K562 (cell line): Measurements from ENCODE around the gene EMC6.

Source experiments
- EGR1 ChIP-seq: fragments of 450-650 bp; conservative IDR thresholded peaks from 2 replicates; pipeline ENCODE4 v1.6.1; 2017; ENCODE audit warnings: mild to moderate bottlenecking
- EZH2 ChIP-seq: IDR thresholded peaks from 2 replicates; pipeline ENCODE4 v1.6.1; 2012; ENCODE audit warnings: low read depth, mild to moderate bottlenecking, inconsistent platforms, low read length, borderline replicate concordance
- MAX ChIP-seq: sonication (generic); formaldehyde crosslinking; IDR thresholded peaks from 2 replicates; pipeline ENCODE4 v1.9.0; 2022; ENCODE audit warnings: mild to moderate bottlenecking, missing genetic modification reagents
- POLR2AphosphoS5 ChIP-seq: IDR thresholded peaks from 2 replicates; pipeline ENCODE4 v1.6.1; 2011; ENCODE audit warnings: mild to moderate bottlenecking, low read depth, low read length, moderate library complexity; ENCODE audit not compliant: control insufficient read depth, insufficient read depth
- PRPF4 ChIP-seq: fragments of 200-400 bp; formaldehyde crosslinking; IDR thresholded peaks from one replicate; pipeline ENCODE4 v1.6.1; 2017; ENCODE audit warnings: low read length, low read depth, mild to moderate bottlenecking; ENCODE audit not compliant: insufficient read depth, poor library complexity, severe bottlenecking
- RBBP5 ChIP-seq: fragments of 200-600 bp; sonication (generic); IDR thresholded peaks from 2 replicates; pipeline ENCODE4 v1.6.1; 2012; ENCODE audit warnings: borderline replicate concordance, mild to moderate bottlenecking, low read length, control low read depth, inconsistent platforms; ENCODE audit not compliant: insufficient read depth, poor library complexity, severe bottlenecking
- SIN3A ChIP-seq, 2 experiments: fragments of 150-350 bp in 1 of 2; IDR thresholded peaks; 2 replicates each; pipeline ENCODE4 v1.6.1; 2011 to 2016; ENCODE audit warnings: borderline replicate concordance in 2 of 2, low read depth in 2 of 2, low read length in 2 of 2, mild to moderate bottlenecking in 2 of 2, moderate library complexity in 2 of 2; ENCODE audit not compliant: control insufficient read depth in 1 of 2
- STAT5A ChIP-seq: IDR thresholded peaks from 2 replicates; pipeline ENCODE4 v1.6.1; 2012; ENCODE audit warnings: low read length, inconsistent platforms, borderline replicate concordance
- TF ChIP-seq, protein P1 (sequence below), 2 experiments: fragments of 450-650 bp; formaldehyde crosslinking in 1 of 2; IDR thresholded peaks; 2 replicates each; pipeline versions ENCODE4 v1.4.0 to v1.6.1; 2014 to 2020; ENCODE audit warnings: mild to moderate bottlenecking in 2 of 2, borderline replicate concordance in 1 of 2, low read depth in 1 of 2

GRCh38 chr17:3657874-3658783 lies 10.5 kb upstream of the EMC6 start:
- TF ChIP-seq POLR2AphosphoS5 (no peak), RBBP5 (no peak), PRPF4 (no peak), SIN3A (IDR thresholded peaks at IDR 0.05; ENCODE audit: borderline replicate concordance in 2 of 2, control insufficient read depth in 1 of 2, low read depth in 2 of 2, low read length in 2 of 2) (no peak), EGR1 (no peak), MAX (CRISPR knock-in tag) (no peak), STAT5A (no peak), EZH2 (no peak)
- TF ChIP-seq, protein P1, sequence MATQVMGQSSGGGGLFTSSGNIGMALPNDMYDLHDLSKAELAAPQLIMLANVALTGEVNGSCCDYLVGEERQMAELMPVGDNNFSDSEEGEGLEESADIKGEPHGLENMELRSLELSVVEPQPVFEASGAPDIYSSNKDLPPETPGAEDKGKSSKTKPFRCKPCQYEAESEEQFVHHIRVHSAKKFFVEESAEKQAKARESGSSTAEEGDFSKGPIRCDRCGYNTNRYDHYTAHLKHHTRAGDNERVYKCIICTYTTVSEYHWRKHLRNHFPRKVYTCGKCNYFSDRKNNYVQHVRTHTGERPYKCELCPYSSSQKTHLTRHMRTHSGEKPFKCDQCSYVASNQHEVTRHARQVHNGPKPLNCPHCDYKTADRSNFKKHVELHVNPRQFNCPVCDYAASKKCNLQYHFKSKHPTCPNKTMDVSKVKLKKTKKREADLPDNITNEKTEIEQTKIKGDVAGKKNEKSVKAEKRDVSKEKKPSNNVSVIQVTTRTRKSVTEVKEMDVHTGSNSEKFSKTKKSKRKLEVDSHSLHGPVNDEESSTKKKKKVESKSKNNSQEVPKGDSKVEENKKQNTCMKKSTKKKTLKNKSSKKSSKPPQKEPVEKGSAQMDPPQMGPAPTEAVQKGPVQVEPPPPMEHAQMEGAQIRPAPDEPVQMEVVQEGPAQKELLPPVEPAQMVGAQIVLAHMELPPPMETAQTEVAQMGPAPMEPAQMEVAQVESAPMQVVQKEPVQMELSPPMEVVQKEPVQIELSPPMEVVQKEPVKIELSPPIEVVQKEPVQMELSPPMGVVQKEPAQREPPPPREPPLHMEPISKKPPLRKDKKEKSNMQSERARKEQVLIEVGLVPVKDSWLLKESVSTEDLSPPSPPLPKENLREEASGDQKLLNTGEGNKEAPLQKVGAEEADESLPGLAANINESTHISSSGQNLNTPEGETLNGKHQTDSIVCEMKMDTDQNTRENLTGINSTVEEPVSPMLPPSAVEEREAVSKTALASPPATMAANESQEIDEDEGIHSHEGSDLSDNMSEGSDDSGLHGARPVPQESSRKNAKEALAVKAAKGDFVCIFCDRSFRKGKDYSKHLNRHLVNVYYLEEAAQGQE (IDR thresholded peaks at IDR 0.05; ENCODE audit: borderline replicate concordance): no peak
- TF ChIP-seq, protein P1 (CRISPR knock-in tag; IDR thresholded peaks at IDR 0.05; ENCODE audit: low read depth): no peak
